GM12878 (cell line): ENCODE results near the gene VPS18.

Experiments
- CHD2 ChIP-seq: IDR thresholded peaks from 2 replicates; pipeline ENCODE4 v1.6.1; 2011; ENCODE audit warnings: low read depth, low read length, improper control_type of control experiment, borderline replicate concordance
- CTCF ChIP-seq, 3 experiments: IDR thresholded peaks in 2 of 3; conservative IDR thresholded peaks in 1 of 3; 2 replicates each; pipeline ENCODE4 v1.5.1; 2011; ENCODE audit warnings: low read depth in 3 of 3, low read length in 3 of 3, mild to moderate bottlenecking in 3 of 3, control low read depth in 2 of 3, moderate library complexity in 2 of 3, inconsistent platforms in 1 of 3, mixed read lengths in 1 of 3; ENCODE audit not compliant: control insufficient read depth in 2 of 3, insufficient read depth in 1 of 3; ENCODE audit errors: extremely low read depth in 1 of 3
- POLR2A ChIP-seq: IDR thresholded peaks from 2 replicates; pipeline ENCODE4 v1.6.1; 2011; ENCODE audit warnings: low read depth, mild to moderate bottlenecking, low read length

DNA sequence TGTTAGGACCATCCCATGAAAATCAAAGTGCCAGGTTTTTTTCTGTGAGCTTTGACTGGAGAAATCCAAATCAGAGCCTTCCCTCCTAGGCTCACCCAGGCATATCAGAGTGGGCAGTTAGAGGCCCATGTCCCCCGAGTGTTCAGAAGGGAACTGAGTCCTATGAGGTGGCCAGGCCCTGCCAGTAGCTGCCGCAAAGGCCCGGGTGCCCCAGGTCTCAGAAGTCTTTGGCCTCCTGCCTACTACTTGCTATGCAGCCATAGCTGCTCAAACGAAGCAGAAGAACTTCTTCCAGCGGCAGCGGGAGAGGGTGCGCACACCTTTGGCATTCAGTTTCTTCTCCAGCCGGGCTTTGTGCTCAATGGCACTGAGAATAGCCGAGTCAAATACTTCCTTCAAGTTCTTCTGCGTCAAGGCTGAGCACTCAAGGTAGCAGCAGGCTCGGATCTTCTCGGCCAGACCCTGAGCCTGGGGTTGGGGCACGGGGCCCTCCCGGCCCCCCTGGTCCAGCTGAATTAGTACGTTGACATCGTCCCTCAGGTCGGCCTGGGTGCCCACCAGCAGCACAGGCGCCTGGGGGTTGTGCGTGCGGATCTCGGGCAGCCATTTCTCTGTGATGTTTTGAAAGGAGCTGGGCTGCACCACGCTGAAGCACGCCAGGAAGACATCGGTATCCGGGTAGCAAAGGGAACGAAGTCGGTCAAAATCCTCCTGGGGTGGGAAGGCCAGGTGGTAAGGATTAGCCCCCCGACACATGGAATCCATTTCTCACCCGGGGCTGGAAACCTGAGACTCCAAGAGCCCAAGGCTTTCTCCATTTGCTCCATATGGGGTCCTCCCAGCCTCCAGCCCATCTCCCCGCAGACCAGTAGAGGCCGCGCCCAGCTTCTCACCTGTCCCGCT is 21.2 kb upstream of the VPS18 start:
- TF ChIP-seq CHD2 = no peak
- TF ChIP-seq CTCF (IDR thresholded peaks at IDR 0.05 in 2 of 3, conservative IDR thresholded peaks at IDR 0.05 in 1 of 3; ENCODE audit: control insufficient read depth in 2 of 3, extremely low read depth in 1 of 3, insufficient read depth in 1 of 3, low read depth in 3 of 3, low read length in 3 of 3) = no peak
- no peak for TF ChIP-seq POLR2A
